CD4-positive, alpha-beta T cell treated with Interleukin-21 for 1 hour (primary cell): ENCODE measurements around the gene BTBD1.
A peak's percentile ranks its signal among the peaks of the same experiment; 100 is the strongest.

Source experiments
- DNase-seq: peaks from one replicate; pipeline ENCODE4 v3.0.0-alpha.2; 2020

BTBD1 gene

DNA sequence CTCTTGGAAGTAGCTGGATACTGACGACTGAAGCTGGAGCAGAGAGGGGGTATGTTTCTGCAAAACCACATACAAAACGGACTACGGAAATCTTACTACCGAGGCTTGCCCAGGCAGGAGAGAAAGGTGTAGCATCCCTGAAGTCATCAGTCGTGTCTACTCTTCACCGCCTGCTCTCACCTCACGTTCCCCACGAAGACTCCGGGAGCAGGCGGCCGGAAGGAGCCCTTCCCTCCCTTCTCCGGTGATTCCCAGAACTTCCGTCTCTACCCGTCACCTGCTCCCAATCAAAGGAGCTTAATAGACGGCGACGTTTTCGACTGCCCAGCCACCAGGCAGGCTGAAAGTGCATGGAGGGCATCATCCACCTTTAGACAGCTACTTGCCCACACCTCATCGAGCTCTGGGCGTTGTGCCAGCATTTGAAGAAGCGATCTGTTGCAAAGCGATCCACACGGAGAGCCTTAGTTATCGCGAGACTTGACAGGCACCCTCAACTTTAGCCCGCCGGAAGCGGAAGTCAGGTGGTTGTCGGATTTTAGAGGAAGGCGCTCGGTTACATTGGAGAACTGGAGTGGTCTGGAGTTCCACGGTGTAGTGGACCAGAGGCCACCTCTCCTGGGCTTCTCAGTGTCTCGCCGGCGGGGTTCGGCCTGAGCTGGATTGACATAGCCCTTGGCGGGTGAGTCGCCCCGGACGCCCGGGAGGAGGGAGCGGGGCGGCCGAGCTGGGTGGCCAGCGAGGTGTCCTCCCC is 81.2 kb downstream of the BTBD1 start, which contains the start of gene RAMAC:
Gene RAMAC, plus strand, starts transcription at position 523 of the 754 bp plus-strand sequence. CDS start 2,809 bp downstream, outside the sequence.
- peak; percentile 95 for DNase-seq

DNA sequence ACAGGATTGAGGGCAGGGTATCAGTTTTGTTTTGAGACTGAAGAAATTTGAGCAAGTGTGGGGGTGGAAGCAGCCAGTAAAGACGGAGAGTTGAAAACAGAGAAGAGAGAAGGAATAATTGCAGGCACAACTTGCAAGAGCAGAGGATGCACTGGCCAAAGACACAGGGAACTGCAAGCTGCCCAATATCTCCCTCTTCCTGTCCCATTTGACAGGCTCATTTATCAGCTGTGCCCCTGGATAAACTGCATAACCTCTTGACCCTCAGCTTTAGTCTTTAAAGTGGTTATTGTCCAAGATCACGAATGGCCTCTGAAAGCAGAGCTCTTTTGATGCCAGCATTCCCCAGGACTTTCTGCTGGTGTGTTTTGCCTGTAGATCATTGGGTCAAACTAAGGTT is 86.1 kb downstream of the BTBD1 start:
- no peak for DNase-seq

DNA sequence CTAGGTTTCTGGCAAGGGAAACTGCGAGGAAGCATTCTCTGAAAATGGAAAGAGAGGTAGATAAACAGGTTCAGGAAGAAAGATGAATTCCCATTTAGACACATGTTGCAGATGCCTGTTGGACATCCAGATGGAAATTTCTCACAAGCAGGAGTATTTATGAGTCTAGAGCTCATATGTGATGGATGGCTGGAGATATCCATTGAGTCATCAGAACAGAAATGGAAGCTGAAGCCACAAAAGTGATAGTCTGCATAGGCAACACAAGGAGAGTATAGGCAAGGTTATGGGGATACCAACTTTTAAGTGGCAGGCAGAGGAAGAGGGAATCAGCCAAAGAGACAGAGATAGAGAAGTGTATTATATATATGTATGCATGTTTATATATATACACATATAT is 87.3 kb downstream of the BTBD1 start:
- no peak for DNase-seq

DNA sequence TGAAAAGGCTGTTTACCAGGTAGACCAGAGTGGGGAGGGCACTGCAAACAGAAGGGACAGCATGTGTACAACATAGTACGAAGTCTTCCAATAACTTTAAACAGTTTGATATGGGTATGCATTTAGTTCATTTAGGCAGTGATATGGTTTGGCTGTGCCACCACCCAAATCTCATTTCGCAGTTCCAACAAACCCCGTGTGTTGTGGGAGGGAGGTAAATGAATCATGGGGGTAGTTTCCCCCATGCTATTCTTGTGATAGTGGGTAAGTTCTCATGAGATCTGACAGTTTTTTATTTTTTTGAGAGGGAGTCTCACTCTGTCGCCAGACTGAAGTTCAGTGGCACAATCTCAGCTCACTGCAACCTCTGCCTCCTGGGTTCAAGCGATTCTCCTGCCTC is 88.6 kb downstream of the BTBD1 start:
- DNase-seq = no peak

DNA sequence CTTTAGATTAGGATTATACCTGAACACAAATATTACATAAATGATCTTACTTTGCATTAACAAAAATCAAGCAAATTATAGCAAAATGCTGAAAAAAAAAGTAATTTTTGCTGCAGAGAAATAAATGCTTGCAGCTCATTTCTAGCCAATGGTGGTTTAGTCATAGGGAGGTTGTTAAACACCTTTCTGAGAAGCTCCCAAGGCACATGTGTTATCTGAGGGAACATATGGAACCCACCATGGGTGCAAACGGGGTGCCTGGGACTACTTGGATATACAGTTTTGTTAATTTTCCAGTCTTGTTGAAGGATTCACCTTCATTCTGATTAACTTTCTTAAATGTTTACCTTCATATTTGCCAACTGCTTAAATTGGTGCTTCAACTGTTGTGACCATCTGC is 90.0 kb downstream of the BTBD1 start:
- DNase-seq = no peak

DNA sequence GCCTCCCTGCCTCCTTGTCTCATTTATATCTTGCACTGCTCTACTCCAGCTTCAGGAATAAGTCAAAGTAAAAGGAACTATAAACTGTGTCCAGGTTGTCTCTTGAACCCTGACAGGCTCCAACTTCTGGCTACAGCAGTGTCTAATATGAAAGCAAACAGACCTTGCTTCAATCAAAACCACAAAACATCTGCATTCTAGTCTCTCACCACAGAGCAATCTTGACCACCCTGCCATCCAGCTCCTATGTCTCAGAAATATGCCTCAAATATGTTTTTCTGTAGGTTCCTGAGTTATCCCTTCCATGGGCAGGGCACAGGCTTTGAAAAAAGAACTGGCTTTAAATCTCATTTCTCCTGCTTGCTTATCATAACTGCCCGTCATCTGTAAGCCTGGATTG is 94.1 kb downstream of the BTBD1 start:
- no peak for DNase-seq

DNA sequence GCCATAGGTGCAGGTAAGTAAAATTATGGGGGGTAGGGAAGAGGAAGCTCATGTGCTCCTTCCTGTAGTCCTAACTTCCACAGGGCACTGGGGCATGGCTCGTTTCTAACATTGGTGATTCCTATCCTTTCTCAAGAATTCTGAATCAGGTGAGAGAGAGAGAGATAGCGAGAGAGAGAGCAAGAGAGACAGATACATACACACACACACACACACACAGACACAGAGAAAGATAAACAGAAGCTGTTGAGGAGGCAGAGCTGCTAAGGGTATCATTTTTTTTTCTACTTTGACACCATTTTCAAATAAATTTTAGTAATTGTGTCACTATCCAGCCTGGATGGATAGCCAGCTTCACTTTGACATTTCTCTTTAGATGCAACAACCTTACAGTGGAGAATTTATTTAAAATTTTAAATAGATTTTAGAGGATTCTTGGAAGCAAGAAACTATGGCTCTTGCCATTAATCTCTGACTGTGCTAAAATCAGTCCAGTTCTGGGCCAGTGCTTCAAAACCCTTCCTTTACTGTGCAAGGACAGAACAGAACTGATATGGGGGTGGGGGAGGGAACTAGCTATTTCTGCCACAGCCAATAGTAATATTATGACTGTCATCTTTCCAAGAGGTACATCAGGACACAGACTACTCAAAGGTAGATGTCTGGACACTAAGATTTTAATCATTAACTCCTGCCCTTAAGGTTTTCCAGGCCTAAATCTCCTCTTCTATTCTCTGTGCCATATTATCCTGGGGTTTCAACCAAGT is 95.7 kb downstream of the BTBD1 start:
- DNase-seq = no peak

DNA sequence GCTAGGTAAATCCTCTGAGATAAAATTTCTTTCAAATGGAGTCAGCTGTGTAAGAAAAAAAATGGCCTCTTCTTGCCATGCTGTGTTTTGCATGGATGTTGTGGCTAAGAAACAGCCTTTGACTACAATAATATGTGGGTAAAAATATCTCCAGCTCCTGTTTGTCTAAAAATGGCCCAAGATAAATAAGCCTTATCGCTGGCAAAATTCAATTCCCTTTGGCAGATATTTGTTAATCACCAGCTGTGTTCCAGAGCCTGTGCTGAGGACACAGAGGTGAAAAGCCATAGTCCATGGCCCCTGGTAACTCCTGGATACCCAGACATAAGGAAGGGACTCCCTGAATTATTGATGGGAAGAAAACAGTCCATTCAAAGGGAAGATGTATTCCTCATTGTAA is 96.4 kb downstream of the BTBD1 start:
- no peak for DNase-seq

DNA sequence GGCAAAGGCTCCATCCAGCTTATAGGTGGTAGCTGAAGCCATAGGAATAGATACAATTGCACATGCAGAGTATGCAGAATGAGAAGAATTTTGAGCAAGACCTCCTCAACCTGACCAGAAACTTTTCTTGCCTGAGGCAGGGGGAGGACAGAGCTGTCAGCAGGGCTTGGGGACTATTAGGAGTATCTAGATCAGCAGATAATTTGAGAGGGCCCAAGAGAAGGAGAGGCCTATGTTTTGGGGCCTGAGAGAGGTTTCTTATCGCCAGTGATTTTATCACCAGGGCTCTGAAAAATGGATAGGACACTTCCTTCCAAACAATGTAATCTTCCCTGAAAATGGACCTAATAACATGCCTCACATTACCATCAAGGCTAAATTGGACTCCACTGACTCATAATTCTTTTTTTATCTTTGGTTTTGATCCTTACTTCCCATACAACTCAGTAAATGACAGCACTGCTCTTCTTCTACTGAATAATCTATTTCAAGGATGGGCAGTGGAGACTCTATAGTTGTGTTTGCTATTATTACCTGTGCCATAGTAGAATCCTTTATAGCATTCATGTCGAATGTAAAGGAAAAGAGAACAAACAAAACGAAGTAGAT is 96.9 kb downstream of the BTBD1 start:
- DNase-seq = no peak

DNA sequence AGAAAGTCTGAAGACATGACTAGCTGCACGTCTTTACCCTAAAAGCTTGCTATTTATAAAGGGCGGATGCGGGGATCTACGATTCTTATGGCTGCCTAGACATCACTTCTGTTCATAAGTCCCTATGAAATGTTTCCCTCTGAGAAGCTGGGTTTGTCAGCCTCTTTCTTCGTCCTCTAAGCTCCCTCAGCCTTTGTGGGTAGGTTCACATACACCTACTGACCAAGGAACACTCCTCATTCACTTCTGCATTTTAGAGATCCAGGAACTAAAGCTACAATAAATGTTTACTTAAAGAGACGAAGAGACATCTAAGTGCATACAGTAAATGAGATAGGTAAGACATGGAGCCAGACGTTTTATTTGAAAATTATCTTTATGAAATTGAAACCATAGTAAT is 97.7 kb downstream of the BTBD1 start:
- no peak for DNase-seq

DNA sequence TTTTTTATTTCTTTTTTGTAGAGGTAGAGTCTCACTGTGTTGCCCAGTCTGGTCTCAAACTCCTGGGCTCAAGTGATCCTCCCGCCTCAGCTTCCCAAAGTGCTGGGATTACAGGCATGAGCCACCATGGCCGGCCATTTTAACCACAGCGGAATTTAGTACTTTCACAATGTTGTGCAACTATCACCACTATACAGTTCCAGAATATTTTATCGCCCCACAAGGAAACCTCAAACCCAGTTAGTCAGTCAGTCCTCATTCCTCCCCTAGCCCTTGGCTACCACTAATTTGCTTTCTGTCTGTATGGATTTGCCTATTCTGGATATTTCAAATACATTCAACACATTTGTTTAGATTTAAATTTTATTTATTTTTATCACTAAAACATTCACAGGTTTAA is 99.0 kb downstream of the BTBD1 start:
- DNase-seq = no peak

DNA sequence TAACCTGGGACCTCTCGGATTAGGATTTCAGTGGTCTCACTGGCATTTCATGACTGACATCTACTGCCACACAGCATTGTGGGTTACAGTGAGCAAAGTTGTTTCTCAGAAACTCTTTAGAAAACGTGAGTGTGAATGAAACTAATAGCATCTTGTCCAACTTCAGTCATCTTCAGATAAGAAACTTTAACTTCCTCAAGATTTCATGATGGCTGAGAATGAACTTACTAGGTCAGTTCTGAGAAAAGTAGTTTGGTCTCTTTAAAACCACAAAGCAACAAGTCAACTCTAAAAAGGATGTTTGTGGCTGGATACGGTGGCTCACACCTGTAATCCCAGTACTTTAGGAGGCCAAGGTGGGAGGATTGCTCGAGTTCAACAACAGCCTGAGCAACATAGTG is 100.4 kb downstream of the BTBD1 start:
- no peak for DNase-seq
